Measurements from ENCODE around the gene MBD6. TPM values are rescaled to one million over a fixed set of nuclear protein-coding genes. Genes with fewer than 3 reads are reported as not detected.

MBD6 gene
- total RNA-seq, 8 experiments from 2014 or later, result 5.5 to 37.5 (median 9.7) TPM

DNA sequence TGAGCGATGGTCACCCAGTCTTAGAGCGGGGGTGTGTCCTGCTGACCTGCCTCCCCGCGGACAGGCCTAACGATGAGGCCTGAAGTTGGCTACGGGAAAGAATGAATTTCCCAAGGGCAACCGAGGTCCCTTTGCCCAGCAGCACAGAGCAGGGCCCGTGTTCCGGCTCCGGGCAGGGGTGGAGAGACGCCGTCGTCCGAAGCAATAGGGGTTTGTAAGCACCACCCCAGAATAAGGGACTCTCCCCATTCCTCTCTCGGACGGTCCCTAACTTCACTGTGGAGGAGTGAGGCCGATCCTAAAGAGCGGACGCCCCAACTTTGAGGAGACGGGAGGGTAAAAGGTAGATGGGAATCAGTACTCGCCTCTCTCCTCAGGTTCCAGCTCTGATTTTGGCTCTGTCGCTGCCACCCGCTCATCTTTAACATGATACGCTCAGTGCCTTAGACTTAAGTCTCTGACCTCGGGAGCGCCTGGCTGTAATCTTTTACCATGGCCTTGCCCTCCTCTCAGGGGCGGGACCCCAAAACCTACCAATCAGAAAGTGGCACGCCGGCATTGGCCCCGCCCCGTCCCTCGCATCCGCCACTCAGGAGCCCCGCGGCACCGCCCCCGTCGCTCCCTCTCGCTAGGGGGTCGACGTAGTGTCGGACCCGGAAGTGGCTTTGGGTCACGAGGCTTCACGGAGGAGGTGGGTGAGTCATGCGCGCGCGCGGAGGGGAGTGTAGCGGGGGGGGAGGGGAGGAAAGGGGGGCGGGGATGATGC, 2.4 kb upstream of the MBD6 start, which contains the start of gene DDIT3:
Gene DDIT3 (minus strand): TSS at position 462 of the 766 bp plus-strand sequence. CDS start 3,108 bp downstream, outside the sequence.
- in situ Hi-C loops (cut with MboI; ENCODE audit: low pct_unique_long_range_greater_than_20kb in 2 of 9, low sequenced_read_pairs in 9 of 9, unreplicated experiment in 9 of 9), result no loop called here
- peak; percentile 45 to 77 (median 64) for ATAC-seq (replicated peaks in 6 of 8)
- peak within 1 kb of the TSS; percentile 67 to 98 (median 88) for H3K4me3 ChIP-seq
- H3K4me1 ChIP-seq (replicated peaks in 1 of 2), result peaks cover 45 to 52% of the 10 kb centered on the region in 2 donors
- peak within 1 kb of the TSS; percentile 96 to 99 for H3K27ac ChIP-seq
- 0% methylated on average over 7 to 8 of the region's 52 CpGs; no CpG with 5 or more reads in 7 of the 10 experiments for WGBS, 10 experiments

GRCh38 chr12:57521525-57522010, 1.1 kb upstream of the MBD6 start:
- in situ Hi-C loops (cut with MboI; ENCODE audit: low pct_unique_long_range_greater_than_20kb in 2 of 9, low sequenced_read_pairs in 9 of 9, unreplicated experiment in 9 of 9), result no loop called here
- peaks cover 50 to 59% of the 10 kb centered on the region in 2 donors for H3K4me1 ChIP-seq (replicated peaks in 1 of 2)
- peak overlapping the region; percentile 41 to 62 (median 47) for H3K4me3 ChIP-seq
- 0 to 64% (median 15%) methylated on average over 2 to 13 of the region's 17 CpGs; no CpG with 5 or more reads in 3 of the 10 experiments for WGBS, 10 experiments
- ATAC-seq (replicated peaks in 6 of 8), result peak in 5 of 8 experiments; percentile 21 to 43 (median 28)
- peak overlapping the region; percentile 94 to 99 for H3K27ac ChIP-seq

GRCh38 chr12:57522887-57523705, 472 bp downstream of the MBD6 start:
- peak in 5 of 8 experiments; percentile 9 to 63 (median 52) for ATAC-seq (replicated peaks in 6 of 8)
- Histone ChIP-seq H3K4me3 (peak overlapping the region; percentile 41 to 62 (median 47)), H3K27ac (peak overlapping the region; percentile 94 to 99), H3K4me1 (replicated peaks in 1 of 2) (peaks cover 40 to 50% of the 10 kb centered on the region in 2 donors)
- 0% methylated on average over 1 to 2 of the region's 38 CpGs; no CpG with 5 or more reads in 7 of the 10 experiments for WGBS, 10 experiments
- in situ Hi-C loops (cut with MboI; ENCODE audit: low pct_unique_long_range_greater_than_20kb in 2 of 9, low sequenced_read_pairs in 9 of 9, unreplicated experiment in 9 of 9), result no loop called here

DNA sequence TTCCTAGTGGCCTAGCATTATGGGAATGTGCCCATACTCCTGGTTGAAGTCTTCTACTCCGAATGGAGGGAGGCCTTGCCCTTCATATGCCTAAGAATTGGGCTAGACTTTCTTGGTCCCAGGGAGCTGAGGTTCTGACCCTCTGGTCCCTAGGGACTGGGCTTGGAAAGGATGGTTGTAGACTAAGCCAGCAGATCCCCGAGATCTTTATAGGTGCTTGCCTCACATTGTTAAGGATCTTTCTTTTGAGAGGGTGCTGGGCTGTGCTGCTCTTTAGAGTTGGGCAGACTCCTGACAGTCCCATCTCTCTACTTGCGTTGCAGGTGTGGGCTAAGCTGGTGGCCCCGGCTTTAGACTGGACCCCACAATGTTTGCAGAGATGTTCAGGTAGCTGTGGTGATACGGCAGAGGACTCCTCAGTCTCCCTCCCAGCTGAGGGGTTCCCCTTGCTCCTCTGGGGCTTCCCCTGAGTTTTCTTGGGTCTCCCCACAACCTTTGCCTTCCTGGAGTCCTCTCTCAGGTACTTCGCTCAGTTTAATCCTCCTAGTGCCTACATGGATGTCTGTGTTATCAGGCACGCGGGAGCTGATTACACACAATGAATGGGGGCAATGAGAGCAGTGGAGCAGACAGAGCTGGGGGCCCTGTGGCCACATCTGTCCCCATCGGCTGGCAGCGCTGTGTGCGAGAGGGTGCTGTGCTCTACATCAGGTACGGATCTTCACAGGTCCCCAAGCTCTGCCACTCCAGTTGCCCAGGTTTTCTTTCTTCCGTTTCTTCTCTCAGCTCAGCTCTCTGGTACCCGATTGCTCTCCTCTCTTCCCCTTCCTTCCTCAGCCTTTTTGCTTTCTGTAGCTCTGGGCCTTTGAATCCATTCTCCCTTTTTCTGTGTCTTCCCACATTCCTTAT, 1.3 kb downstream of the MBD6 start:
- 30 to 80% (median 63%) methylated on average over 1 to 8 of the region's 14 CpGs for WGBS, 10 experiments
- H3K4me1 ChIP-seq (replicated peaks in 1 of 2), result peaks cover 35 to 41% of the 10 kb centered on the region in 2 donors
- in situ Hi-C loops (cut with MboI; ENCODE audit: low pct_unique_long_range_greater_than_20kb in 2 of 9, low sequenced_read_pairs in 9 of 9, unreplicated experiment in 9 of 9), result no loop called here

DNA sequence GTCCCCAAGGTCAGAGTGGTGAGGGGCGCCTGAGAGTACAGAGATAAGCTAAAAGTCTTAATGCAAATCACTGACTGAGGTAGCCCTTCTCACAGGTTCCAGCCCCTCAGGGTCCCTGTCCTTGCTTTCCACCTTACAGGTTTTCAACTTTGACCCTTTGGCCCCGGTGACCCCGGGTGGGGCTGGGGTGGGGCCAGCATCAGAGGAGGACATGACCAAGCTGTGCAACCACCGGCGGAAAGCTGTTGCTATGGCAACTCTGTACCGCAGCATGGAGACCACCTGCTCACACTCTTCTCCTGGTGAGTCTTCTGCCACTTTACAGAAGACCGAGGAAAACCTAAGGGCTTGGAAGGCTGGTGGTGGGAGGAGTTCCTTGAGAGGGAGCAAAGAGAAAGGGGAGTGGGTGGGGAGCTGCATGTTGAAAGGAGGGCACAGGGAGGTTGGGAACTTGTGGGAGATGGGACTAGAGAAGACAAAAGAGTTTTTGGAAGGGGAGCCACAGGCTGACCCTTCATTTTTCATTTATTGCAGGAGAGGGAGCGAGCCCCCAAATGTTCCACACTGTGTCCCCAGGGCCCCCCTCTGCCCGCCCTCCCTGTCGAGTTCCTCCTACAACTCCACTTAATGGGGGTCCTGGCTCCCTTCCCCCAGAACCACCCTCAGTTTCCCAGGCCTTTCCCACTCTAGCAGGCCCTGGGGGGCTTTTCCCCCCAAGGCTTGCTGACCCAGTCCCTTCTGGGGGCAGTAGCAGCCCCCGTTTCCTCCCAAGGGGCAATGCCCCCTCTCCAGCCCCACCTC, 2.4 kb downstream of the MBD6 start:
- in situ Hi-C loops (cut with MboI; ENCODE audit: low pct_unique_long_range_greater_than_20kb in 2 of 9, low sequenced_read_pairs in 9 of 9, unreplicated experiment in 9 of 9), result no loop called here
- peak overlapping the region in 1 of 5 donors; percentile 47 for H3K4me3 ChIP-seq
- 0 to 100% (median 39%) methylated on average over 1 to 2 of the region's 11 CpGs; no CpG with 5 or more reads in 4 of the 10 experiments for WGBS, 10 experiments
- H3K4me1 ChIP-seq (replicated peaks in 1 of 2), result peaks cover 39 to 45% of the 10 kb centered on the region in 2 donors
- ATAC-seq (replicated peaks in 6 of 8), result no peak
- H3K27ac ChIP-seq, result peak overlapping the region in 1 of 2 donors; percentile 94

More for the DNA sequence above, 1.3 kb downstream of the MBD6 start:
- Histone ChIP-seq H3K27ac (peak overlapping the region; percentile 94 to 99), H3K4me3 (peak overlapping the region; percentile 41 to 62 (median 47))
- ATAC-seq (replicated peaks in 6 of 8), result no peak

DNA sequence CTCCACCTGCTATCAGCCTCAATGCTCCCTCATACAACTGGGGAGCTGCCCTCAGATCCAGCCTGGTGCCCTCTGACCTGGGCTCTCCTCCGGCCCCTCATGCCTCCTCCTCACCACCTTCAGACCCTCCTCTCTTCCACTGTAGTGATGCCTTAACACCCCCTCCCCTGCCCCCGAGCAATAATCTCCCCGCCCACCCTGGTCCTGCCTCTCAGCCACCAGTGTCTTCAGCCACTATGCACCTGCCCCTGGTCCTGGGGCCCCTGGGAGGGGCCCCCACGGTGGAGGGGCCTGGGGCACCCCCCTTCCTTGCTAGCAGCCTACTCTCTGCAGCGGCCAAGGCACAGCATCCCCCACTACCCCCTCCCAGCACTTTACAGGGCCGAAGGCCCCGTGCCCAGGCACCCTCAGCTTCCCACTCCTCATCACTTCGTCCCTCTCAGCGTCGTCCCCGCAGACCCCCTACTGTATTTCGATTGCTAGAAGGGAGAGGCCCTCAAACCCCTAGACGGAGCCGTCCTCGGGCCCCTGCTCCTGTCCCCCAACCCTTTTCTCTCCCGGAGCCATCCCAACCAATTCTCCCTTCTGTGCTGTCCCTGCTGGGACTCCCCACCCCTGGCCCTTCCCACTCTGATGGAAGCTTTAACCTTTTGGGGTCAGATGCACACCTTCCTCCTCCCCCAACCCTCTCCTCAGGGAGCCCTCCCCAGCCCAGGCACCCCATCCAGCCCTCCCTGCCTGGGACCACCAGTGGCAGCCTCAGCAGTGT, 3.2 kb downstream of the MBD6 start:
- Histone ChIP-seq H3K27ac (peak overlapping the region in 1 of 2 donors; percentile 21), H3K4me1 (replicated peaks in 1 of 2) (peaks cover 41 to 50% of the 10 kb centered on the region in 2 donors), H3K4me3 (no peak overlapping the region)
- in situ Hi-C loops (cut with MboI; ENCODE audit: low pct_unique_long_range_greater_than_20kb in 2 of 9, low sequenced_read_pairs in 9 of 9, unreplicated experiment in 9 of 9), result no loop called here
- no CpG with 5 or more reads among the region's 16 CpGs for WGBS, 10 experiments
- no peak for ATAC-seq (replicated peaks in 6 of 8)

GRCh38 chr12:57526477-57527126, 4.0 kb downstream of the MBD6 start:
- H3K27ac ChIP-seq, result no peak overlapping the region
- WGBS, 10 experiments, result 71 to 100% methylated on average over 1 of the region's 4 CpGs; no CpG with 5 or more reads in 8 of the 10 experiments
- ATAC-seq (replicated peaks in 6 of 8), result no peak
- in situ Hi-C loops (cut with MboI; ENCODE audit: low pct_unique_long_range_greater_than_20kb in 2 of 9, low sequenced_read_pairs in 9 of 9, unreplicated experiment in 9 of 9), result no loop called here
- peaks cover 34 to 42% of the 10 kb centered on the region in 2 donors for H3K4me1 ChIP-seq (replicated peaks in 1 of 2)
- no peak overlapping the region for H3K4me3 ChIP-seq

GRCh38 chr12:57527184-57527583, 4.6 kb downstream of the MBD6 start:
- in situ Hi-C loops (cut with MboI; ENCODE audit: low pct_unique_long_range_greater_than_20kb in 2 of 9, low sequenced_read_pairs in 9 of 9, unreplicated experiment in 9 of 9), result no loop called here
- H3K27ac ChIP-seq, result no peak overlapping the region
- peaks cover 31 to 36% of the 10 kb centered on the region in 2 donors for H3K4me1 ChIP-seq (replicated peaks in 1 of 2)
- no peak for ATAC-seq (replicated peaks in 6 of 8)
- H3K4me3 ChIP-seq, result no peak overlapping the region
- 80 to 100% (median 86%) methylated on average over 1 to 2 of the region's 5 CpGs; no CpG with 5 or more reads in 7 of the 10 experiments for WGBS, 10 experiments

- H3K4me1 ChIP-seq (replicated peaks in 1 of 2), result peaks cover 31 to 36% of the 10 kb centered on the region in 2 donors
- H3K4me3 ChIP-seq, result no peak overlapping the region
- WGBS, 10 experiments, result 100% methylated on average over 1 of the region's 12 CpGs; no CpG with 5 or more reads in 8 of the 10 experiments
- no peak for ATAC-seq (replicated peaks in 6 of 8)
- in situ Hi-C loops (cut with MboI; ENCODE audit: low pct_unique_long_range_greater_than_20kb in 2 of 9, low sequenced_read_pairs in 9 of 9, unreplicated experiment in 9 of 9), result no loop called here
- no peak overlapping the region for H3K27ac ChIP-seq
Observed at GRCh38 chr12:57528176-57528575, 5.6 kb downstream of the MBD6 start.

GRCh38 chr12:57528831-57529555, 6.4 kb downstream of the MBD6 start:
- 57 to 90% (median 78%) methylated on average over 1 to 7 of the region's 10 CpGs; no CpG with 5 or more reads in 6 of the 10 experiments for whole genome bisulfite sequencing, 10 experiments
- Histone ChIP-seq H3K4me3 (no peak overlapping the region), H3K4me1 (replicated peaks in 1 of 2) (peaks cover 27 to 32% of the 10 kb centered on the region in 2 donors), H3K27ac (peak overlapping the region in 1 of 2 donors; percentile 78)
- no peak for ATAC-seq (replicated peaks in 6 of 8)
- in situ Hi-C loops (cut with MboI; ENCODE audit: low pct_unique_long_range_greater_than_20kb in 2 of 9, low sequenced_read_pairs in 9 of 9, unreplicated experiment in 9 of 9), result no loop called here
